GM19372 (cell line): ENCODE data around the gene KCNH6.

Source experiments
- ATAC-seq: cut with Tn5 transposase; IDR thresholded peaks from one replicate; pipeline ENCODE4 v1.9.1; 2021; ENCODE audit warnings: mild to moderate bottlenecking, low read depth, moderate library complexity; ENCODE audit not compliant: unreplicated experiment

The KCNH6 gene

DNA sequence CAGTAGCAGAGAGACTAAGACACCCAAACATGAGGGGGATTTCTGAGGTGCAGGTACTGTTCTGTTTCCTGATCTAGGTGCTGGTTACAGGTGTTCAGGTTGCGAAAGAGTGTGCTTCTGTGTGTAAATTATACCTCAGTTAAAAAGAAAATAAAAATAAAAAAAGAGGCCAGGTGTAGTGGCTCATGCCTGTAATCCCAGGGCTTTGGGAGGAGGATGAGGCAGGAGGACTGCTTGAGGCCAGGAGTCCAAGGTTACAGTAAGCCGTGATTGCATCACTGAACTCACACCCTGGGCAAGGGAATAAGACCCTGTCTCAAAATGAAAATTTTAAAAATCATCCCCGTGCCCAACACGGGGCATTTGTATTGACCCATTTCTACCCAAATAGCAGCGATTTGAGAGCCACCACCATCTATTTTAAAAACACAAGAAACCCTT, 23.9 kb downstream of the KCNH6 start:
- ATAC-seq = no peak

DNA sequence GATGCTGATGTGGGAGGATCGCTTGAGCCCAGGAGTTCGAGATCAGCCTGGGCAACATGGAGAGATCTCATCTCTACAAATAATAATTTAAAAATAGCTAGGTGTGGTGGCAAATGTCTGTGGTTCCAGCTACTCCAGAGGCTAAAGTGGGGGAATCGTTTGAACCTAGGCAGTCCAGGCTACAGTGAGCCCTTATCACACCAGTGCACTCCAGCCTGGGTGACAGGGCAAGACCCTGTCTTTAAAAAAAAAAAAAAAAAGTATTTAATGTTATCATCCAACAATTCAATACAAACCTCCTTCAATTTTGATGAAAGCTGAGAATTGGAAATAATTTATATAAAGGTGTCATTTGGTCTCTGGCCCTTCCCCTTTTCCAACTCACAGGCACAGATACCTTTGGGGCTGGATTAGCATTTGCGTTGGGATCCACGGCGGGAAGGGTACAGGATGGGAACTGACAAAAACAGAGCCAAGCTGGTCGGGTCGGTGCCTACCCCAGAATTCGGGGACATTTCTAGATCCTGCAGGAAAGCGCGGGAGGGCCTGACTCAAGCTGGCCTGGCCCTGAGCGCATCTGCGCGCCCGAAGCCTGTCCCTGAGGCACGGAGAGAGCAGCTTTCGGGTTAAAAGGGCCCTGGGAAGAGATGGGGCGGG, 26.3 kb downstream of the KCNH6 start:
- peak; percentile 10 for ATAC-seq

DNA sequence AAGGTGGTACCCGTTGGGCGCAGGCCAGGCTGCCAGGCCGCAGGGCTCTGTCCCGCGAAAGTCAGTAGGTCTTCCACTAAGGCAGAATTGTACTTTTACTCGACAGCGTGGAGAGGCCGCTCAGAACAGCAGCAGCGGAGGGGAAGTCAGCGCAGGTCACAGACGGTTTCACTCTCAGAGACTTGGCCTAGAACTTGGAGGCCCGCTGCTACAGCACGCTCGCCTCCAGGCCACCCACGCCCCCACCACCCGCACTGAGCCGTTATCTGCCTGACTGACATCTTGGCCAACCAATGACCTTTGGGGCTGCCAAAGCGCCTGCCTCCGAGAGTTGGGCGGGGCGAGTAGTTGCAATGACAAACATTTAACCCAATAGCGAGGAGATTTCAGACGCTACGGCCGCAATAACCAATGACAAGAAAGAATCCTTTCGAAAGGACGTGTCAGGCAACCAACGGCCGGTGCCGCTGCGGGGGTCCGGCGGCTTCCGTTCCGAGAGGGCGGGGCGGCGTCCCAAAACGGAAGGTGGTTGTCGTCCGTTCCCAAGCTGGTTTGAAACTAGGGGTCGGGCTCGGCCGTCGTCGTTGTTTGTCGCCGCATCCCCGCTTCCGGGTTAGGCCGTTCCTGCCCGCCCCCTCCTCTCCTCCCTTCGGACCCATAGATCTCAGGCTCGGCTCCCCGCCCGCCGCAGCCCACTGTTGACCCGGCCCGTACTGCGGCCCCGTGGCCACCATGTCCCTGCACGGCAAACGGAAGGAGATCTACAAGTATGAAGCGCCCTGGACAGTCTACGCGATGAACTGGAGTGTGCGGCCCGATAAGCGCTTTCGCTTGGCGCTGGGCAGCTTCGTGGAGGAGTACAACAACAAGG, 27.0 kb downstream of the KCNH6 start, which contains the start of gene DCAF7:
Gene DCAF7, plus strand, starts transcription at position 532 of the 871 bp plus-strand sequence. Its CDS starts 201 bp downstream, at position 733.
- ATAC-seq = peak; percentile 90

DNA sequence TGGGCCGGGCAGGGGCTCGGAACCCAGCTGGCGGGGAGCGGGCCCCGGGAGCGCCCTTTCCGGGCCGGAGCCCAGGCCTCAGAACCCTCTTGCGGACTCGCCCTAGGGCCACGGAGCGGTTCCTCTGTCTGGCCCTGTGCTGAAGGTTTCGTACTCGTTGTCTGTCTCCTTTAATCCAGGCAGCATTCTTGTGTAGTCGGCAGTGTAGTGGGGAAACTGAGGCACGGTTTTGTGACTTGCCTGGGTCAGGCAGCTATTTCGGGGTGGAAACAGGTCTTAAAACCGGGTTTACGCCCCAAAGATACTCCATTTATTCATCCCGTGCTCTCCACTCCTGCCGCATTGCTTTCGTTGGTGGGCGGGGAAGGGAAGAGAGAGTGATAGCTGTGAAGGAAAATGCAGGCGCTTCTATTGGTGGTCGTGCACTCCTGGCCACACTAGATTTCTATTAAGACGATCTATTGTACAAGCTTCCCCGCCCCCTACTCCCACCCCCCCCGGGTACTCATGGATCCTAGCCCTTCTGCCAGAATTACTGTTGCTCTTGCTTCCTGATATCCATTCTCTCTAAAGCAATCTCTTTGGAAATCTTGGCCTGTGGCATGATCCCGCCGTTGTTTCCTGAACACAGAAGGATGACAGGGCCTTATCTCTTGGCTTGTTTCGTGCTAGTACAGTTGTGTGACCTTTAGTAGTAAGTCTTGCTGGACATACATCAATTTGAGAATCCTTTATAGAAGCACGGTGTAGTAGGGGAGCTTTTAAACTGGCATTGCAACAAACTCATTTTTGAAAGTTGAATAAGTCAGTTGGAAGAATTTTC, 27.9 kb downstream of the KCNH6 start:
- no peak for ATAC-seq

DNA sequence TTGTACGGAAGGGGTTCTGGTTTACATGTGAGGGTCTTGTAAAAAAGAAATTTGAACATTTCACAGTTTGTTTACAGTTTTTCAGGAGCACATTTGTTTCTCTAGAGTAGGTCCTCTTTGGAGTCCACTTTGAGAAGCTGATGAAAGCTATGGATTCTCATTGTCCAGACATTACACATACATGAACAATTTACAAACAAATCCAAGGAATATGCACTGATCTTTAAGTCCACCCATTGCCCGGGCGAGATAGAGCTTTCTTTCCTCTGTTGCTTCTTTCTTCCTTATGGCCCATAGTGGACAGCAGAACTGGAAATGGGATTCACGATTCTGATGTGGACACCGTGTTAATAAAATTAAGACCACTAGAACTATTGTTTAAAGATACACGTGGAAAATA, 29.1 kb downstream of the KCNH6 start:
- ATAC-seq = no peak

DNA sequence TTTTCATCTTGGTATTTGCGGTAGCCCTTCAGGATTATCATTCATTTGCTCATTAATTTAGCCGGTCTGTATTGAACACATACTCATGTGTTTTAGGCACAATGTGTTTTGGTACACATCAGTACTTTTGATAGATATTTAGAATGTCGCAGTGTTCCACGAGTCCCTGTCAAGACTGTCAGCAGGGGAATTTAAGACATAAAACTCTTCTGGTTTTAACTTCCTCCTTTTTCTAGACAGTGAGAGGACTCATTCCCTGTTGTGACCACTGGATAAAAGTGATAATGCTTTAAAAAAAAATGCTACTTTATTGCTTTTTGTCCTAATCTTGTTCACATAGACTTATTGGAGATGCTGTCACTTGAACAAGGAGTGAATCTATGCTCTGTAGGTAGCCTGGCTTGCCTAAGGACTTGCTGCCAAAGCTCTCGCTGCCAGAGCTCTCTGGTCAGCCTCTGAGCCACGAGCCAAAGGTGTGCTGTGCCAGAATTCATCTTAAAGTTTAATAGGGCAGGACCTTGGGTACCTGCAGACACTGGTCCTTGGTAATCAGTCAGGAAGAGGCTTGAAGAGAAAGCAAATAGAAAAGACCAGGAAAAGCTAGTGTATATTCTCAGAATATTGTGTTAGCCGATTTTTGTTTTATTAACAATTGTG, 32.5 kb downstream of the KCNH6 start:
- ATAC-seq = no peak

DNA sequence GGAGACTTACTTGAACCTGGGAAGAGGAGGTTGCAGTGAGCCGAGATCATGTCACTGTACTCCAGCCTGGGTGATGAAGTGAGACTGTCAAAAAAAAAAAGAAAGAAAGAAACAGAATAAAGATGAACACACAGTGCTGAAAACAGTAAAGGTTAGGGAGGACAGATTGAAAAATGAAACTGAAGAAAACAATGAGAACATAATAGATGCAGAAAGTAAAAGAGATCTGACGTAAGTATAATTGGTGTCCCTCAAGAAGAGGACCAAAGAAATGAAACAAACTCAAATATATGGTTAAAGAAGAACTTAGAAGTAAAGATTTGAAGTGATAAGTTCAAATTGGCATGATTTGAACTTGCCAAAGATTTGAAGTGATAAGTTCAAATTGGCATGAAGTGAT, 34.3 kb downstream of the KCNH6 start:
- ATAC-seq = no peak

DNA sequence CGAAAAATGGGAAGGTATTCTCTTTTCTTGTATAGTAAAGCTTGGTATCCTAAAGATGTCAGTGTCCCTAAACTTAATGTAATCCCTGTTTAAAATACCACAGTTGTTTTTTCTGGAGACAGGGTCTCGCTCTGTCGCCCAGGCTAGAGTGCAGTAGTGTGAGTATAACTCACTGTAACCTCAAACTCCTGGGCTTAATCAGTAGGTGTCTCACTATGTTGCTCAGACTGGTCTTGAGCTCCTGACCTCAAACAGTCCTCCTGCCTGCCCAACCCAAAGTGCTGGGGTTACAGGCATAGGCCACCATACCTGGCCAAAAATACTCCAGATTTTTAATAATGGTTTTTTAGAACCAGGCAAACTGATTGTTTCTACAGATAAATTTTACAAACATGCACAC, 35.3 kb downstream of the KCNH6 start:
- no peak for ATAC-seq

DNA sequence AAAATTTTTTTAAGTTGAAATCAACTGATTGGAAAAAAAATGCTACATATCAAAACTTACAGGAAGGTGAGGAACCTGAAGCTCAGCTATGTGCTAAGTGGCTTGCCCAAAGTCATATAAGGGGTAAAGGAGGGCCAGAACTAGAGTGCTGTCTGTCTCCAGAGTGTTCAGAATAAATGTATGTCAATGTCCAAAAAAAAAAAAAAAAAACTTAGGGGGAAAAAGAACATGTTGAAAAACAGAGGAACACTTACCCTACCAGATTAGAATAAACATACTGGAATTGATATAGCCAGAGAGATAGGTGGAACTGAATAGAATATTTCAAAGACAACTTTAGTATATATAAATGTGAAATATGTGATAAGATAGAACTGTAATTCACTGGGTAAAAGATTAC, 38.7 kb downstream of the KCNH6 start:
- no peak for ATAC-seq

DNA sequence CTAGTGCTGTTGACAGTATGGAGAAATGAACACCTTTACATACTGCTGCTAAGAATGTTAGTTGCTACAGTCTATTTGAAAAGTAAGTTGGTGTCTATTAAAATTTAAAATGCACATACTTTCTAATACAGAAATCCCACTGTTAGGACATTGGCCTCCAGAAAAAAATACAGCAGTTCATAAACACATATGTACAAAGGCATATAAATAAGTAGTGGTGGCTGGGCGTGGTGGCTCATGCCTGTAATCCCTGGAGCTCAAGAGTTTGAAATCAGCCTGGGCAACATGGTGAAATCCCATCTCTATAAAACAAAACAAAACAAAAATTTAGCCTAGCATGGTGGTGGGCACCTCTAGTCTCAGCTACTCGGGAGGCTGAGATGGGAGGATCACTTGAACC, 40.2 kb downstream of the KCNH6 start:
- ATAC-seq = no peak

DNA sequence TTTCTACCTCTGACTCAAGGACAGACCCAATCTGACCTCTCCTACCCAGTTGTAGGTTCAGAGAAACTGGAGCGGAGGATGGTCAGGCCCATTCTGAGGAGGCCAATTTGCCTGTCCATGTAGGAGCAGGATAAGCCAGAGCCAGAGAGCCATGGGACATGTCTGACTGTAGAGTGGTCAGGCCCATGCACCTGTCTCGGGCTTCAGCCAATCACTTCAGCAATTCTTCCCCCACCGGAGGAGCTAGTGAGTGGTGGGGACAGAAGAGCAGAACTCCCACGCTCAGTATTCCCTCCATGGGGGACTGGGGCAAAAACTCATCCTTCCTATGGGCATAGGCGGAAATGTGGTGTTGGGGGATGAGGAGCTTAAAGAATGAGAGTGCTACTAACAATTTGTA, 41.4 kb downstream of the KCNH6 start:
- ATAC-seq = no peak

DNA sequence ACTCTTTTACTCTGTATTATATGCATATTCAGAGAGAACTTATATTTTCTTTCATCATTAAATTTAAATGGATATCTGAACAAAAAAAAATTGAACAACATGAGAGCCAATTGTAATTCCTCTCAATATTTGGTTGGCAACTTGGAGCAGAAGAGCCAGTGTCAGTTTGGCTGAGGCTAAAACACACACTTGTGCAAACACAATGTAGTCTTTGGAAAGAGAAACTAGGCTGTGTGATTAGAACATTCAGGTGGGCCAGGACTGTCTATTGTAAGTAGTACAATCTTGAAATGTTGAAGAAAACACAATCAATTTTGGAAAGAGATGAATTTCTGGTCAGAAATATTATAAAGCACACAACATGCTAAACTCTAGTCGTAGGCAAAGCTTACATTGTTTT, 44.1 kb downstream of the KCNH6 start:
- no peak for ATAC-seq

DNA sequence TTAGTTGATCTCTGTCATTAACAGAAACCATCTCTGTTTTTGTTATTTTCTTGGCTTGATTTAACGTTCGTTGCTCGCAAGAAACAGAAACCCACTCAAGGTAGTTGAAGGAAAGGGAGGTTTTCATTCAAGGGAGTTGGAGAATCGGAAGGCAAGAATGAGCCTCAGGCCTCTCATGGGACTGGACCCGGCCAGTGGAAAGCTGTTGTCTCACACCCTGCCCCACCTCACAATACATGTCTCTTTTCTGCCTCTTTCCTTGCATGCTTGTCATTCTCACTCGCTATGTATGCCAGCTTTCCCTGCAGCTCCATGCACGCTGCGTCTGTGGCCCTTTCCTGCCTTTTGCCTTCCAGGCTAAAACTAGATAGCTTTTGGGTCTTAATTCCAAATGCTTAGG, 45.4 kb downstream of the KCNH6 start:
- no peak for ATAC-seq

DNA sequence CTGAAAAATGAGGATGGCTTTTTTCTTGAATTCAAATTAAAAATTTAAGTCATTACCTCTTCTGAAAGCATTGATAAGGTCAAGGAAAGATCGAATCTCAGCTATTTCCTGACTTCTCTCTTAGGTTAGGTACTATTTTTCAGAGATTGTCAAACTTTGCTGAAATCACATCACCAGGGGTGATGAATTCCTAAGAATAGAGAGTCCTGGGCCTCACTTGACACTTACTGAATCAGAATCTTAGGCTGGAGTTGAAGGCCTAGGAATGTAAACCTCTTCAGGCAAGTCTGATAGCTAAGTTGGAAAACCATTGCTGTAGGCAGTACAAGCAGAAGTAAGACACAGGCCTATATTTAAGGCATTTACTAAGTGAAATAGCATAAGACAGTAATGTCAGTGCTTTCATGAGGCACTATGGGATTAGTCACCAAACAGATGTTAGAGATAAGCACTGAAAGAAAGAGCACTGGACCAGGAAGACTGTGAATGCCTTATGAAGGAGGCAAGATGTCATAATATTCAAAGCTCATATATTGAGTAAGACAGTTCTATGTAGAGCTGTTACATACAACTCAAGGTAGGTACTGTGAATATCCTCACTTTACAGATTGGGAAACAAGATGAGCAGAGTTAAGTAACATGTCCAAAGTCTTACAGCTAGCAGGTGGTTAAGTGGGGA, 48.6 kb downstream of the KCNH6 start:
- ATAC-seq = no peak

DNA sequence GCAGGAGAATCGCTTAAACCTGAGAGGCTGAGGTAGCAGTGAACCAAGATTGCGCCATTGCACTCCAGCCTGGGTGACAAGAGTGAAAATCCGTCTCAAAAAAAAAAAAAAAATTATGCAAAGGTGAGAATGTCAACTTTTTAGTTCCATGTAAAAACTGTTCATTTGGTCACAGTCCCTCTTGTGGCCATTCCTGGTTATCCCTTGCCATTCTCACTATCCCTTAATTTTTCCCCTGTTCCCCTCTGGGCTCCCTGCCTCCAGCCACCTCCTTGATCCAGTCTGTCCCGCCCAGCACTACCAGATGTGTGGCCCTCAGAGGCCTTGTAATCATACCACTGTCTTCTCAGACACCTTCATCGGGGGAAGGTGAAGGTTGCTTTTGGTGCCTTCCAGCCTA, 50.5 kb downstream of the KCNH6 start:
- no peak for ATAC-seq

DNA sequence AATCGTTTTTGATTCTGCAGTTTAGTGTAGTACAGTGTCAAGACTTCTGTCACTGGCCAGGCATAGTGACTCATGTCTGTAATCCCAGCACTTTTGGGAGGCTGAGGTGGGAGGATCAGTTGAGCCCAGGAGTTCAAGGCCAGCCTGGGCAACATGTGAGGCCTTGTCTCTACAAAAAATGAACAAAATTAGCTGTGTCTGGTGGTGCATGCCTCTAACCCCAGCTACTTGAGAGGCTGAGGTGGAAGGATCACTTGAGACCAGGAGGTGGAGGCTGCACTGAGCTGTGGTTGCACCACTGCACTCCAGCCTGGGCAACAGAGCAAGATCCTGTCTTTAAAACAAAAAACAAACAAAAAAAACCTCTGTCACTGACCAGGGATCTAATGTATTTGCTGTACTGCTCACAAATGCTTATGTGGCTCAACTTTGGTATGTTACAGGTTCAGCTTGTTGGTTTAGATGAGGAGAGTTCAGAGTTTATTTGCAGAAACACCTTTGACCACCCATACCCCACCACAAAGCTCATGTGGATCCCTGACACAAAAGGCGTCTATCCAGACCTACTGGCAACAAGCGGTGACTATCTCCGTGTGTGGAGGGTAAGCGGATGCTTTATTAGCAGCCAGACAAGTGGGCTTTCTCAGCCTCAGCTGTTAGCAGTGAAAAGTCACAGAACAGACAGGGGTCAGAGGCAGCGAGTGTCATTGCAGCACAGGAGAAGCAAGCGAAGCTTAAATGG, 55.0 kb downstream of the KCNH6 start:
- no peak for ATAC-seq

DNA sequence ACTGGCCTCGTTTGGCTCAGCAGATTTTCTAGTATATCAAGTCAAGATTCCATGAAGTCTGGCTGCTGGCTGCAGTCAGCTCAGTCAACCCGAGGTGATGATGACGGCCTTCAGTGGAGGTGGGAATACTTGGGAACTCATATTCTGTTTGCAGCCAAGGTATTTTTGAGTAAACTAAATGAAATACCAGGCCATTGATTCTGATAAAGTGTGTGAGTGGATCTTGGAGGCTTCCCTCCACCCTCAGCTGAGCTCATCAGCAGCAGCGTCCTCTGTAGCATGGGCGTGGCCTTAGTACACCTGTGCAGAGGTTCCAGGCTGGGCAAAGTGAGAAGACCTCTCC, 55.6 kb downstream of the KCNH6 start:
- ATAC-seq = no peak

DNA sequence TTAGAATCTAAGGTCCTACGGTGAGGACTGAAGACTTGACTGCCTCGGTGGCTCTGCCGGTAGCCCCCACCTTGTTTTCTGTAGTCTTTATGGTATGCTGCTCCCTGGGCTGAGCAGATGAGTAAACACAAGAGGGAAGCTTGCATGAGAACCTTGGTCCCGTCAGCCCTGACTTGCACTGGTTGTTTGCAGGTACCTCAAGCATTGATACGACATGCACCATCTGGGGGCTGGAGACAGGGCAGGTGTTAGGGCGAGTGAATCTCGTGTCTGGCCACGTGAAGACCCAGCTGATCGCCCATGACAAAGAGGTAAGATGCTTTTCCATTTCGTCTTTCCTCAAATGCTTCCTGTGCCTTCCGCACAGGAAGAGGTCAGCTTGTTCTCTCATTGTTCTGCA, 56.5 kb downstream of the KCNH6 start:
- ATAC-seq = no peak

DNA sequence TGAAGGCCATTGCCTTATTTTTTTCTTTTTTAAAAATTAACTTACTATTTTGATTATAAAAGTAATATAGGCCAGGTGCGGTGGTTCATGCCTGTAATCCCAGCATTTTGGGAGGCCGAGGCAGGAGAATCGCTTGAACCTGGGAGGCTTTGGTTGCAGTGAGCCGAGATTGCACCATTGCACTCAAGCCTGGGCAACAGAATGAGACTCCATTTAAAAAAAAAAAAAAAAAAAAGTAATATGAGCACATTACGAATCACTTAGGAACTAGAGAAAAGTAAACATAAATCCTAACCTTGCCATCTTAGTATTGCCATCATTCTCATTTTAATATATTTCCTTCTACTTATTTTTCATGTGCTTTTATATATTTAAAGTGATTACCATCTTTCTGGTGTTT, 64.6 kb downstream of the KCNH6 start:
- ATAC-seq = no peak
